GM18861 (cell line): Measurements from ENCODE around the gene DDX59.

Source experiments
- ATAC-seq: cut with Tn5 transposase; IDR thresholded peaks from one replicate; pipeline ENCODE4 v1.9.1; 2021; ENCODE audit not compliant: unreplicated experiment

The DDX59 gene

DNA sequence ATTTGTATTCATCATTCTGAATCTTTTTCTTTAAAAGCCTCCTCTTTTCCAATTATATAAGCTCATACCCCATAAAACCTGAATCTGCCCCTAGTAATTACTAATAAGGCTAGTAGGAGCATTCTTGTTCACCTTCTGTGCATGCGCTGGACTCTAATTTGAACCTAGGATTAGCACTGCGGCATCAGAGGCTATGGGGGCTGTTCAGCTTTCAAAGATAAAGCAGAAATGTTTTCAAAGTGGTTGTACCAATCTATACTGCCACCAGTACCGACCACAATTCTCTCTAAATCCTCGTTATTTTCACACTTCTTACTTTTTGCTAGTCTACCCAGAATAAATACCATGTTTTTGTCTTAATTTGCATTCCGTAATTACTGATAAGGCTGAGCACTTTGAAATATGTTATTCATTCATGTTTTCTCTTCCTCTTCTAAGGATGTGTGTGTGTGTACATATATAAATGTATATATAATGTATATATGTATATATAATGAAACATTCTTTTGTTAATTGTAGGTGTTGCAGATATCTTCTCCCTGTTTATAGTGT lies 1.6 kb upstream of the DDX59 start:
- no peak for ATAC-seq

DNA sequence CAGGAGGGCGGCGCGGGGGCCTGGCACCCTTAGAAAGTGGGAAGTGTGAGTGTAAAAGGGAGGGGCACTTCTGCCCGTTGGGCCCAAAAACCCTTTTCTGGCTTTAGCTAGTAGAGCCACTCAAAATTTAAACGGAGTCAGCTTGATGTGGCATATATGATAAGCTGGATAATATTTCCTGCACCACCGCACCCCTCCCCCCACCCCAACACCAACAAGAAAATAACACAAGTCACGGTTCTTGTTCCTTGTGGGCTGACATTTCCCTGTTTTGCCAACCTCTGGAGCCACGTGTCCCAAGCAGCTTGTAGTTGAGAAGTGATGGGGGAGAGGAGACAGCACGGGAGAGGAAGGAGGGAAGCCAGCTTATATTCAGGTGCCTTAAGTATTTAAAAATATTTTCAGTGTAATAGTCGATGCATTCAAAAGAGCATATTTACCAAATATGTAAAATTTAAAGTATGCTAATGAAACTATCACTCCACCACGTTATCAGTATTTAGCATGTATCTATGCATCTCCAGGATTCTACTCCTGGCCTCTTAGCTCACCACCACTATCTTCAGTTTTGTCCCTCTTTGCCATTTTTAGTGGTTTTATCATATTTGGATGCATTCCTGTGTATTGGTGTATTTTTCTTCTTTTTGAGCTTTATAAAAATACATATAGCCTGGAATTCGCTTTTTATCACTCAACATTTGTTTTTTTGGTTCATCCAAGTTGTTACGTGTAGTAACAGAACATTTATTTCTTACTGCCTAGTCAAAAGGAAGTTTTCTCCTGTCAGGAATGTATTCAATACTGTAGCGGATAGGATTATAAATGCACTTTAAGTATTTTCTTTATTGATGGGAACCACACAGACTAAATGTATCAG lies 773 bp upstream of the DDX59 start:
- ATAC-seq: peak; percentile 7

DNA sequence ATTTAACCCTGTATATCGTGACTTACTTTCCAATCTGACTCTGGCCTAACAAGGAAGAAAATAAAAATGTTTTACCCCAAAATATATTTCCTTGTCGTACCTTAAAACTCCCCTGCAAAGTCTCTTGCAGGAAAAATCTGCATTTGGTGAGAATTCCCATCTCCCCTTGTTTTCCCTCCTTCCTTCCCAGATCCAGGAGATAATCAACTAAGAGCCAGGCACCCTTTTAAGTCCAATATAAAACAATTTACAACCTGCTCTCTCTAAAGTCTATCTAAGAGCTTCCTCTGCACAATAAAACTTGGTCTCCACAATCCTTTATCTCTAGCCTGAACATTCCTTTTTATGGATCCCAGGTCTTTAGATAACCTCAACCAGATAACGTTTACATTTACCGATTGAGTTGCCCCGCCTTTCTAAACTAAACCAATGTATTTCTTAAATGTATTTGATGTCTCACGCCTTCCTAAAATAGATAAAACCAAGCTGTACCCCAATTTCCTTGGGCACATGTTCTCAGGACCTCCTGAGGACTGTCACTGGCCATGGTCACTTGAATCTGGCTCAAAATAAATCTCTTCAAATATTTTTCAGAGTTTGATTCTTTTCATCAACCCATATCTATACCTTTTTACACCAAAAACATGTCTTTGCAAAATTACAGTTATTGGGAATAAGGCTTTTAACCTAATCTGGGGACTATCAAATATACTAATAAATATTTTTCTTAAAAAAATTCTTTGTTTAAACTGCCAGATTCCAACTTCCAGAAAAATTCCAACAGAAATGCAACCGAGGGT lies 993 bp downstream of the DDX59 start:
- ATAC-seq: no peak

DNA sequence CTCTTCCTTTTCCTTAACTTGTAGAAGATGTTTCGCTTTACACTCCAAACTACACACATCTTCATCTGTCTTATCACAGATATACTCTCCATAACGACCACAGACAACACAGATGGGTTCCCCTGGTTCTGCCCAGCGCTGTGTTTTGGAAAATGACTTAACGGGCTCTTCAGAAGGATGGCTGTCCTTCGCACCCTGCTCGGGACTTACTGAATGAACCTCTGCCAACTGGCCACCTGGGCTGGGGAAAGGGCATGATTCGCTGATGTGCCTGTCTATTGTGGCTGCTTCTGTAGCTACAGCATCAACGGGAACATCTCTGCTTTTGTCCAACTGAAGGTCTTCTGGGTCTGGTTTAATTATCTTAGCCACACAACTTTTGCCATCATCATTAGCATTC lies 3.4 kb downstream of the DDX59 start:
- ATAC-seq: no peak

DNA sequence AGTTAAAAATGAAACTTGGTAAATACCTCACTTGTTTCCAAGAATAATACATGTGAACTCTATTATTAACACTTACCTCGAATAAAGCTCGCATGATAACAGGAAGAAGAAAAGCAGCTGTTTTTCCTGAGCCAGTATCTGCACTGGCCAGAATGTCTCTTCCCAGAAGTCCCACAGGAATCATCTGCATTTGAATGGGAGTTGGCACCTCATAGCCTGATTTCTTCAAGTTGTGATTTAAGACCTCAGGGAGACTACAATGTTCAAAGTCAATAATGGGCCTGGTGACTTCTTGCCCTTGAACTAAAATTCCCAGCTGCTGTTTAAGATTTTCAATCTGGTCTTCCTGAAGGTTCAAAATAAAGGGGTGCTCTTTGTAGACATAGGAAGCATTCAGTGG lies 3.8 kb downstream of the DDX59 start:
- no peak for ATAC-seq

DNA sequence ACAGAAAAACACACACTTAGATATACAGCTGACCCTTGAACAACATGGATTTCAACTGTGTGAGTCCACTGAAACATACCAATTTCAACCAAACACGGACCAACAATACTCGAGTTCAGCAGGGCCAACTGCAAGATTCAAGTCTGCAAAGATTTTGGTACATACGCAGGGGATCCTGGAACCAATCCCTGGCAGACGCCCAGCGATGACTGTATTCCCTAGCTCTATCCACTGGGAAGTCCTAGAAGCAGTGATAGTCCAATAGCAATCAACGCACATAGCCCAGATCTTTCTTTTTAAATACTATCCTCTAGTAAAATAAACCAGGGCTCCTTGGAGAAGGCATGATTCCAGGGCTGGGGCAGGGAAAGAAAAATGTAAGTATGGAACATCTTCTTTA lies 9.0 kb downstream of the DDX59 start:
- no peak for ATAC-seq

DNA sequence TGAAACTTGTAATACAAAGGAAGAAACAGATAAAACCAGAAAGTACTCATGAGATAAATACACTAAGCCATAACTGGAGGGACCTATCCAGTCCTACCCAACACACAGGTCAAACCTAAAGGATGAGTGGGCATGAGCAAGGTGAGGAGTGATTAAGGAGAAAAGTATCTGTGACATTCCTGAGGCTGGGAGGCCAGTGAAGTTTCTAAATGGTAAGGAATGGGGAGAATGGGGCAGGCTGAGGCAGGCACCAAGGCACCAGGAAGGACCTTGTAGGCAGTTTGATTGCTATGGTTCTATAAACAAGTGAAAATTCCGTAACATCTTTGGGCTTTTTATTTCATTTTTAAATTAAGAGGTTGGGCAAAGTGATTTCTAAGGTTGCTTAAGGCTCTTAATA lies 10.4 kb downstream of the DDX59 start:
- no peak for ATAC-seq

DNA sequence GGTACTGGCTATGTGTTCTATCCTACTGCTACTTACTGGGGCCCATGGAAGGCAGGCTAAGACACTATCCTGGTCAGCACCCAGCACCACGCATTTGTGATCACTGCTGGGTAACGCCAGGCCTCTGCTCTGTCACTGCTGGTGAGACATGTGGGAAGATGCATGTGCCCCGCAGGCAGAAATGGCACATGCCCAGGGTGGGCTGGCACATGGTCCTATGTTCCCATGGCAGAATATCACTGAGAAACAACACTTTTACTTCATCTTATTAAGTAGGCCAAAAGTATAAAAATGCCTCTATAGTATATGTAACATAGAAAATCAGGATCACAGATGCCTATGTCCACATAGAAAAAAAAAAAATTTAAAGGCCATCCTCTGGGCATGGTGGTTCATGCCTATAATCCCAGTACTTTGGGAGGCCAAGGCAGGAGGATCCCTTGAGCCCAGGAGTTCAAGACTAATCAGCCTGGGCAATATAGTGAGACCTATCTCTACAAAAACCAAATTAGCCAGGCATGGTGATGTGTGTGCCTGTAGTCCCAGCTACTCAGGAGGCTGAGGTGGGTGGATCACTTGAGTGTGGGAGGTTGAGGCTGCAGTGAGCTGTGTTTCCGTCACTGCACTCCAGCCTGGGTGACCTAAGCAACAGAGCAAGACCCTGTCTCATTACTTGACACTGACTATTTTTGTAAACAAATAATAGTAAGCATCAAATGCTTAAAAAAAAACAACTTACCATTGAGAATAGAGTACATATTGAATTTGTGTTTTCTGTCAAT lies 11.5 kb downstream of the DDX59 start:
- ATAC-seq: no peak

DNA sequence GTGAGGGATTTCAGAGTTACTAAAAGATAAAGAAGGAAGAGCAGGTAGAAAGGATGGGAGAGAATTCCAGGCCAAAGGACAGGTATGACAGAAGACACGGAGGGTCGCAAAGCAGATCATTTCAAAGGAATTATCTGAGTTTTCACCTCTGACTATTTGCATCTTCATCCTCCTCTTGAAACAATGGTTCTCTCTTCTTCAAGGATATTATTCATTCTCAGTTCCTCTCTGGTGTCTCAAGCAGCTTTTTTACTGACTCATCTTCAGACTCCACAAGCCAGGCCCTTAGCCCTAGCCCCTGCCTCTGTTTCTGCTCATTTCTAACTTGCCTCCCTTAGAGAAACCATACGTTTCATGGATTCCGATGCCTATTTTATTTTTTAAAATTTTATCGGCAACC lies 15.0 kb downstream of the DDX59 start:
- peak; percentile 93 for ATAC-seq

DNA sequence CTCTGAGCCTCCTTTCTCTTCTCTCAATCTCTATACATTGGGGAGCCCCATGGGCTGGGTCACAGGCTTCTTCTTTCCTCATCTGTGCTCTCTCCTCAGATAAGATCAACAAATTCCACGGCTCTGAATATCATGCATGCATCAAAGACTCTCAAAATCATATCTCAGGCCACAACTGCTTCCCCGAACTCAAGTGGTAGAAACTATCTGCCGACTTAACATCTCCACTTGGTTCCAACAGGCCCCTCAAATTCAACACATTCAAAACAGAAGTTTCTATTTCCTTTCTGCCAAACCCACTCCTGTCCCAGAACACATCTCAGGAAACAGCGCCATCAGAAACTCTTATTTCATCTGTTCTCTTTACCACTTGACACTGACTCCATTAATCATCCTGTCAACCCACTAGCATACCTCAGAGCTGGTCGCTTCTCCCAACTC lies 16.7 kb downstream of the DDX59 start:
- ATAC-seq: no peak

DNA sequence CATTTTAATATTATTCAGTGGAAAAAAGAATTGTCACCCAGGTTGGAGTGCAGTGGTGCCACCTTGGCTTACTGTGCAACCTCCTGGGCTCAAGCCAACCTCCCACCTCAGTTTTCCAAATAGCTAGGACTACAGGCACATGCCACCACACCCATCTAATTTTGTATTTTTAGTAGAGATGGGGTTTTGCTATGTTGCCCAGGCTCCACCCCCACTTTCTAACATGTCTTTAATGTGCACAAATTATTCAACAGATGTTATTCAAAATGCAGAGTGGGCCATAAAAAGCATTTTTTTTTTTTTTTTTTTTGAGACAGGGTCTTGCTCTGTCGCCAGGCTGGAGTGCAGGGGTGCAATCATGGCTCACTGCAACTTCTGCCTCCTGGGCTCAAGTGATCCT lies 17.3 kb downstream of the DDX59 start:
- ATAC-seq: no peak

DNA sequence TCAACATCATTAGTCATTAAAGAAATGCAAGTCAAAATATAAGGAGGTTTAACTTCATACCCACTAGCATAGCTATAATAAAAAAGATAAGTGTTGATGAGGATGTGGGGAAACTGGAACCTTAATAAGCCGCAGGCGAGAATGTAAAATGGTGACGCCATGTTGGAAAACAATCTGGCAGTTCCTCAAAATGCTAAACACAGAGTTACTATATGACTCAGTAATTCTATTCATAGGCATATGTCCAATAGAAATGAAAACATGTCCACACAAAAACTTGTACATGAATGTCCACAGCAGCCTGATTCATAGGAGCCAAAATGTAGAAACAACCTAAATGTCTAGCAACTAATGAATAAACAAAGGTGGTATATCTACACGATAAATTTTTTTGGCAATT lies 23.2 kb downstream of the DDX59 start:
- no peak for ATAC-seq

DNA sequence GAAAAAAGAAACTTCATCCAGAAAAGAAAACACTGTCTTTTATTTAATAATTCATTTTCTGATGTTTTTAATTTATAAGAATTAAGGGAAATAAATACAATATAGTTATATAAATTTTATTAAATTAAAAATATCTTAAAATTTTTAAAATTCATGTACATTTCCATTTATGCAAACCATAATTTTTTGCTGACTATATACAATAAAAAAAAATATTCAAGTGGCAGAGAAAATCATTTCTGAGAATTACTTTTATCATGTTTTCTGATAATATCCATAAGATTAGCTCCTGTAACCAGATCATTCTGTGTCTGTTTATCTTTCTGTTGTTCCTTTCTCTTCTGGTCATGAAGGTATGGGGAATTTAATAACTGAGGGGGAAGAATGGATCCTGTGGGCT lies 25.7 kb downstream of the DDX59 start:
- ATAC-seq: no peak

DNA sequence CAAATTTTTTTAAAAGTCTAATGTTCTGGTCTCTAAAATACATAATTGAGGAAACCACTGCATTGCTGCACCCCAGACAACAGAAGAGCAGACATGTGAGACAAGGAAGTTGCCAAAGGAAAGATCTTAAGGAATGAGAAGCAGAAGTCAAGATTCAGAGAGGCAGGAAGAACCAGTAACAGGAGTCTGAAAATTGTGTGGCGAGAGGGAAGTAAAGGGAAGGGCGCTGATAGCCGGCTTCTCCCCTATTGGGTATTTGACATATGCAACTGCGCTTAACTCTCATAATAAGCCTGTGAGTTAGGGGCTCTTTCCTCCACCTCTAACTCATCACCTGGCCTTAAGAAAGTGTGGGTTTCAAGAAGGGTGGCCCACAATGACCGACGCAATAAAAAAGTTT lies 27.2 kb downstream of the DDX59 start:
- no peak for ATAC-seq

DNA sequence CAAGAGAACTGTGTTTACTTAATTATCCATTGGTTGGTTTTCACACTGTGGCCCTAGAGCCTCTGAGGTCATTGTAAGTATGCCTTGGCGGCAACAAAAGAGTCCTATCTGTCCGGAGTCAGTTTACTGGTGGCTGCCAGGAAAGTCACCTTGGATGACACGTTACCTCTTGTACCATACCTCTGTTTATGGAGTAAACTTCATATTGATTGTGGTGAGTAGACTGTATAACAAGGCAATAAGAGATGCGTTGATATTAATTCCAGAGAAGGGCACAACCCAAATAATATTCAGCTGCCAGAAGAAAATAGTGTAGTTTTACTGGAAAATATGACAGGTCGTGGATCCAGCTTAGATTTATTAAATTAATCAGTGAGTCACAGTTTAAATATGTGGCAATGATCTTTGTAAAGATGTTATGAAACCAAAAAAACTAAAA lies 28.7 kb downstream of the DDX59 start:
- no peak for ATAC-seq

DNA sequence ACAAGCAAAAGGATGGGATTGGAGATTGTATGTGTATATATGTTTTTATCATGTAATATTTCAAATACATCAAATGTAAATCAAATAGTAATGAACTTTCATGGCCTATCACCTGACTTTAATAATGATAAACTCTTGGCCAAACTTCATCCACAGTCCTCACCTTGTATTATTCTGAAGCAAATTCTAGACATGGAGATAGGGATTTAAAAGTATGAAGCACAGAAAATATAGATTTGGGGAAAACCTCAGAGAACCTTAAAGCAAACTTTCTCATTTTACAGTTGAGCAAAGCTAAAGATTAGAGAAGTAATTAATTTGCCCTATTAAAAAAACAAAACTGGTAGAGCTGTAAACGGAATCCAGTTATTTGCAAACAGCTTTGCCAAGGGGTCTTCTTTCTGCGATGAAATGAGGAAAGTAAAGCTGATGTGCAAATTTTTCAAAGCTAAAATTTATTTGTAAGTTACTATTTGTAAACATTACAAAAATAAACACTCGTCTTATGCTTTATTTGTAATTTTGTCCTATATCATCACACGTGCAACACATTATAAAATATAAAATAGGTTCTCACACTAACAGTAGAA lies 29.2 kb downstream of the DDX59 start:
- ATAC-seq: no peak

DNA sequence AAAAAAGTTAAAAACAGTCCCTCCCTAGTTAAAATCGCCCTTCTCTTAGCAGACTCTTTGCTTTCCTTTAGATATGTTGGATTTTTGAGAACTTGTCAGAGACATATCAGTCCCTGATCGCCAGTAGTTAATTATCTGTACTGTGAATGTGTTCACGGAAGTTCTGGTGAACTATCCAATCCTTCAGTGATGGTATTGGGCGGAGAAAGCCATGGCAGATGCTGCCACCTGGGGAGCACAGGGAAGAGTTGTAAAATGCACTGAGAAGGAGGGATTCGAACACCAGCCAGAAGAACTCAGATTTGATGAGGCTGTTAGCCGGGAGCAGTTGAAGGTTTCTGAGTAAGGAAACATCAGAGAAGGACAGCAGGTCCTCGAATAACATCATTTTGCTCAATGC lies 31.6 kb downstream of the DDX59 start:
- no peak for ATAC-seq

DNA sequence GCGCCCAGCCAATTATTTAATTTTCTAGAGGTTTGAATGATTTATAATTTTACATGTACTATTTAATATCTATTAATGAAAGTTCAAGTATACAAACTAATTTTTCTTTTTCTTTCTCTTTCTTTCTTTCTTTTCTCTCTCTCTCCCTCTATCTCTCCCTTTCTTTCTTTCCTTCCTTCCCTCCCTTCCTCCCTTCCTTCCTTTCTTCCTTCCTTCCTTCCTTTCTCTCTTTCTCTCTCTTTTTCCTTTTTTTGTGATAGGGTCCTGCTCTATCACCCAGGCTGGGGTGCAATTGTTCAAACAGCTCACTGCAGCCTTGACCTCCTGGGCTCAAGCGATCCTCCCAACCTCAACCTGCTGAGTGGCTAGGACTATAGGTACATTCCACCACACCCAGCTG lies 33.0 kb downstream of the DDX59 start:
- no peak for ATAC-seq

DNA sequence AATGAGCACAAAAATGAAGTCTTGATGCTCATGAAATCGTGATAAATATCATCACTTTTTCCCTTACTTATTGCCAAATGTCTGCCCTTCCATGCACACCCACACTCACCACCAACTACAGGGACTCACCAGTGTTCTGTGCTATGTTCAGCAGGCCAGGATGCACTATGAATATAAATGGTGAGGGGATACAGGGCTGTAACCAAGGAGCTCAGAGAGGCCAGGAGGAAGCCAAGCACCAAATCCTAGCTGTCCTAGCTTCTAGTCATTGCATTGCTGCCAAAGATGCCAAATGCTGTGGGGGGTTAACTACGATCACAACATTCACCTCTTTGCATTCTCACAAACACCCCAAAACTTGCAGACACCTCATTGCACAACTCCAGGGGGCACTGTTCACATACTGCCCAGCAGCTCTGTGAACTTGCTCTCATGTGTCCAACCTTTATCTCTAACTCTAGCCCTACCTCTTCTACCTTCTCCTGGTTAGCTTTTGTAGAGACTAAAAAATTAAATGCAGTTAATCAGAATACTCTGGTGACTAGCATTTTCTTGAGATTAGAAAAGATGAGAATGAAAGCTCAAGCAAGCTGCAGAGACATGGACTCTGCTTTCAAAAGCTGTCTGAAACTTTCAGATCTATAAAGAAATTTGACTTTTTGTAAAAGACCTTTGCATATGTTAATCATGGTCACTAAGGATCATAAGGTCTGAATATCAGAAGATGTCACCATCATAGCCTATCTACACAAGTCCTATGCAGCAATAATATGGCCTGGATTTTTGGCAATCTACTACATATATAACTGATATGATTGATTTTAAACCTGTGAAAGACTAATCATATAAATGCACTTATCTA lies 35.2 kb downstream of the DDX59 start:
- ATAC-seq: no peak

DNA sequence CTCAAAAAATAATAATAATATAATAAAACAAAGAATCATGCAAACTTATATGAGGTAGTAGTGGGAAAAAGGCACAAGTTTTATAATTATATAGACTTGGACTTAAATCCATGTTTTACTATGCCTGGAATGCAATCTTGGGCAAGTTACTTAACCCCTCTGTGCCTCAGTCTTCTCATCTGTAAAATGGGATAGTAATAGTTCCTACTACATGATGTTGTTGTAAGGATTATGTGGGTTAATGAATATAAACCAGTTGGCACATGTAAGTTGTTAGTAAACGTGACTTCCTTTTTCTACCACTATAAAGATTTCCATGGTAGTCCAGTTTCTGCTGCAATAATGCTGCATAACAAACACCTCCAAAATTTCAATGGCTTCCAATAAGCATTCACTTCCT lies 38.3 kb downstream of the DDX59 start:
- ATAC-seq: no peak
